Measurements from ENCODE around the gene ZDHHC11. TPM values are rescaled to one million over a fixed set of nuclear protein-coding genes. Genes with fewer than 3 reads are reported as not detected.
"Not testable (repeated sequence)": the region's sequence is repeated elsewhere in the genome, so short reads cannot be mapped to it uniquely, and the experiment has no call there.

ZDHHC11 gene
- total RNA-seq, 2 experiments from 2014 or later: 4.5 to 5.5 TPM

DNA sequence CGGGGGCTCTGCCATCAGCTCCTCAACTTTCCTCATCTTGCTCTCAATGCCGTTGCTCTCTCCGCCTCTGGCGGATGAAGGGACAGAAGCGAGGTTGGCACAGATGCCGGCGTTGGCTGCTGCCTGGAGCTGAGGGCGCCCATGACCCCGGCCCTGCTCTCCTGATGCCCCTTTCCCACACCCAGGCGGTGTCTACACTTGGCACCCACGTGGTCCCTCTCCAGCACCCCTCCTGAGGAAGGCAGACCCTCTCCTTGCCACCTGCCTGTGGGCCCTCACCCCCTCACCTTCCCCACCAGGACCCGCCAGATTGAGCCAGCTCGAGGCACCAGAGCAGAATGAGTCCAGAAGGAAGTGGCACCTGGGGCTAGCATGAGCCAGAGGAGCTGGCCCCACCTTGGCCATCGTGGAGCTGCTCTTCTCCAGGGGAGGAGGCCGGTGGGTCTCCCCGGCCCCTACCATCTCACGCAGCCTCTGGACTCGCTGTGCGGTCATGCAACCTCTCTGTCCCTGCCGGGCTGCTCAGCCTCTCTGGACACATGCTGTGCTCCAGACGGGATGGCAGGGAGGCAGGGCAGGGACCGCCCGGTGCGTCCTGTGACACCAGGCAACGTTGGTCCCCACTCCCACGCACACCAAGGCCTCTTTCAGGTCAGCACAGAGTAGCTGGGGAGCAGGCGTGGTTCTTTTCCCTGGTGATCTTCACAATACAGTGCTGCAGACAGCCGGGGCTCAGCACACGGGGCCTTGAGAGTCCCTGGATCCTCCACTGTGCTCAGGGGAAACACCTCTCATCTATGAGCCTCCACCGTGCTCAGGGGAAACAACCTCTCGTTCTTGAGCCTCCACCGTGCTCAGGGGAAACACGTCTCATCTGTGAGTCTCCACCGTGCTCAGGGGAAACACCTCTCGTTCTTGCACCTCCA is 4.8 kb downstream of the ZDHHC11 start:
- not testable (repeated sequence) for H3K36me3 Mint-ChIP-seq, H3K4me3 Mint-ChIP-seq, H3K27ac Mint-ChIP-seq, H3K4me1 Mint-ChIP-seq, DNase-seq, H3K9me3 Mint-ChIP-seq, H3K27me3 Mint-ChIP-seq

DNA sequence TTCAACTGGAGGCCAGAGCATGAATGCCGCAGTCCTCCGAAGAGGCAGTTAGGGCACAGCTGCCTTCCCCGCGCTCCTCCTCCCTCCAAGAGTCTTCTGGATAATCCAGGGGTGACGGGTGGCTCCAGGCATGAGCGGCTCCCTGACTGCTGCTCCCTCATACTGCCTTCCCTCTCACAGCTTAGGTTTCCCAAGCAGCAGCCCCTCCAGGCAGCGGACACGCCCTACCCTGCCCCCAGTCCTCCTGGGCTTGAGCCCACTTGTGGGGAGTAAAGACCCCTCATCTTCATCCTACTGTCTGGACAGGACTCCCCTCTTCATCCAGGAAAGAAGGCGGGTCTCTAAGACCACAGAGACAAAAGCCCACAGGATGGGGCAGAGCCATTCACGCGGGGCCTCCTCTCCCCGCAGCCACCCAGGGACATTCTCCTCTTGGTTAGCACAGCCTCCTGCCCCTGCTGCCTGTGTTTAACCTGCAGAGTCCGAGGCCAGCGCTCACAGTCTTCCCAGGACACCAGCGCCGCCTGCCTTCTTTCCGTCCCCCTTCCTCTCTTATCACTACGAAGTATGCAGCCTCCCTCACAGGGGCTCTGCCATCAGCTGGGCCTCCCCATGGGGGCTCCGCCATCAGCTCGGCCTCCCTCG is 5.6 kb downstream of the ZDHHC11 start:
- not testable (repeated sequence) for DNase-seq

DNA sequence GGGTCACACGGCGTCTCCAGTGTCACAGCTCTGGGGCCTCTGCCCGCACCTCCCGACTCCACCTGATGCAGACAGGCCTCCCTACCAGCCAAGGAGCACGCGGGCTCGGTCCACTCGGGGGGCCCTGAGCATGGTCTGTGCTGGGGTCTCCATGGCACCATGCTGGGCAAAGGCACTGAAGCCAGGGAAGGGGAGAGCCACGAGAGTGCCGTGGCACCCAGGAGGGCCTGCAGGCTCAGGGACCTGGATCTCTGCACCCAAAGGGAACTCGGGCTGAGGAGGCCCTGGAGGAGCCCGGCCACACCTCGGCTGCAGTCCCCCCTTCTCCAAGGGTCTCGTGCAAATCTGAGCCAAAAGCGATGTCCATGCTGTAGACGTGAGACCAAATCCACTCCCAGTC is 6.4 kb downstream of the ZDHHC11 start:
- DNase-seq, H3K9me3 Mint-ChIP-seq, H3K4me1 Mint-ChIP-seq, H3K27ac Mint-ChIP-seq, H3K27me3 Mint-ChIP-seq, H3K4me3 Mint-ChIP-seq, H3K36me3 Mint-ChIP-seq: not testable (repeated sequence)

More for the DNA sequence above, 5.6 kb downstream of the ZDHHC11 start:
- not testable (repeated sequence) for H3K4me1 Mint-ChIP-seq, H3K27ac Mint-ChIP-seq, H3K27me3 Mint-ChIP-seq, H3K9me3 Mint-ChIP-seq, H3K4me3 Mint-ChIP-seq, H3K36me3 Mint-ChIP-seq

DNA sequence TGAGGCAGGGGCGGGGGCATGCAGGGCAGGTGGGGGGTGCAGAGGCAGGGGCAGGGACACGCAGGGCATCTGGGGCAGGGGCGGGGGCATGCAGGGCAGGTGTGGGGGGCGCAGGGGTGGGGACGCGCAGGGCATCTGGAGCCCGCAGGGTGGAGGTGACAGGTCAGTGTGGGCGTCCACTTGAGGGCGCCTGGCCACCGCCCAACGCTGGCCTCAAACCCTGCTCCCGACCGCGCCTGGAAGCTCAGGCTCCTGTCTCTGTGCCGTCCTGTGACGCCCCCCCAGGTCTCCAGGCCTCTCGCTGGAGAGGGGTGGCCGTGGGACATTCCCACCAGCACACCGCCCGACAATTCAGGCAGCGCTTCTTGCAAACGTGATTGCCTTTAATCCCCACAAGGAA is 6.9 kb downstream of the ZDHHC11 start:
- not testable (repeated sequence) for H3K4me3 Mint-ChIP-seq, H3K9me3 Mint-ChIP-seq, H3K27me3 Mint-ChIP-seq, DNase-seq, H3K4me1 Mint-ChIP-seq, H3K36me3 Mint-ChIP-seq, H3K27ac Mint-ChIP-seq

DNA sequence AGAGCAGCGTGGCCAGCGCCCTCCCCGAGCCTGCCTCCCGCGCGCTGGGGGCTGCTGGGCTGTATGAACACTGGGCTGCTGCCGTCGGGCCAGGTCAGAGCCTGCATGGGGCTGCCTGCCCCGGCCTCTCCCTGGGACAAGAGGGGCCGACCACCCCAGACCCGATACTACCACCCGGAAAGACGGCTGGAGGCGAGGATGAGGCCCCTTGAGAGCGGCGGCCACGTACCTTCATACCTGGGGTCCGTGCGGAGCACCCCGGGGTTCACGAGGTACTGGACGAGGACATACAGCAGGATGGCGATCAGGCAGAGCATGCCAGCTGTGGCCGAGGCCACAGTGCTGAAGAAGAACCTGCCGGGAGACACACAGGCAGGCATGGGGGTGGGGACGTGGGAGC is 7.4 kb downstream of the ZDHHC11 start:
- H3K4me1 Mint-ChIP-seq, H3K27me3 Mint-ChIP-seq, H3K9me3 Mint-ChIP-seq, H3K4me3 Mint-ChIP-seq, H3K27ac Mint-ChIP-seq, H3K36me3 Mint-ChIP-seq, DNase-seq: not testable (repeated sequence)

DNA sequence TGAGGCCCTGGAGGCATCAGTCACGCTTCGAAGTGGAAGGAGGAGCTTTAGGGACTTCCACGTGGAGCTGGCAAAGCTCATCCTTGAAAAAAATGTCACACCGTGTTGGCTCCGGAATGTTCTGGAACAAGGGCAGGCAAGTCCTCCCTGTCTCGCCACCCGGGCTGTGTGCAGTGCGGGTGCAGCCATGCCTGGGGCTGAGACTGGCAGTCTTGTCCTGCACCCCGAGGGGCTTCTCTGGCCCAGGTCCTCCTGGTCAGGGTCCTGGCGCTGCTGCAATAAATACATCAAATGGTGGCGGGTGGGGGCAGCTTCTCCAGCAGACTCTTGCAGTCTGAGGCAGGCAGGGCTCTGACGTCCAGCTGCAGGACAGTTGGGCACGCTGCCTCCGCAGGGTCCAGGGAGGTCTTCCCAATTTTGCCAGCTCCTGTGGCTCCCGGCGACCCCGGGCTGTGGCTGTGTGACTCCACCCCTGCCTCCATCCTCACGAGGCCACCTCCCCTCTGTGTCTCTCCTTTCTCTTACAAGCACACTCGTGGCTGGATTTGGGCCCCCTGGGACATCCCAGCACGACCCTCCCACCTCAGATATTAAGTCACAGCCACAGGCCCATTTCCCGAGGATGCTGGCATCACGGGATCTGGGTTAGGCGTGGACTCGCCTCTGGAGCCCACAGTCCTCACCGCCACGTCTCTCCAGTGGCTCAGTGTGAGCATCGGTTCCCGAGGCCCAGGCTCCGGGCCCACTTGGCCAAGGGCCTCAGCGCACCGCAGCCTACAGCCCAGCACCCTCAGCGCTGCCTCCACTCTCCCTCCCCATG is 8.2 kb downstream of the ZDHHC11 start:
- H3K9me3 Mint-ChIP-seq, H3K27ac Mint-ChIP-seq, H3K4me3 Mint-ChIP-seq, H3K4me1 Mint-ChIP-seq, DNase-seq, H3K36me3 Mint-ChIP-seq, H3K27me3 Mint-ChIP-seq: not testable (repeated sequence)

DNA sequence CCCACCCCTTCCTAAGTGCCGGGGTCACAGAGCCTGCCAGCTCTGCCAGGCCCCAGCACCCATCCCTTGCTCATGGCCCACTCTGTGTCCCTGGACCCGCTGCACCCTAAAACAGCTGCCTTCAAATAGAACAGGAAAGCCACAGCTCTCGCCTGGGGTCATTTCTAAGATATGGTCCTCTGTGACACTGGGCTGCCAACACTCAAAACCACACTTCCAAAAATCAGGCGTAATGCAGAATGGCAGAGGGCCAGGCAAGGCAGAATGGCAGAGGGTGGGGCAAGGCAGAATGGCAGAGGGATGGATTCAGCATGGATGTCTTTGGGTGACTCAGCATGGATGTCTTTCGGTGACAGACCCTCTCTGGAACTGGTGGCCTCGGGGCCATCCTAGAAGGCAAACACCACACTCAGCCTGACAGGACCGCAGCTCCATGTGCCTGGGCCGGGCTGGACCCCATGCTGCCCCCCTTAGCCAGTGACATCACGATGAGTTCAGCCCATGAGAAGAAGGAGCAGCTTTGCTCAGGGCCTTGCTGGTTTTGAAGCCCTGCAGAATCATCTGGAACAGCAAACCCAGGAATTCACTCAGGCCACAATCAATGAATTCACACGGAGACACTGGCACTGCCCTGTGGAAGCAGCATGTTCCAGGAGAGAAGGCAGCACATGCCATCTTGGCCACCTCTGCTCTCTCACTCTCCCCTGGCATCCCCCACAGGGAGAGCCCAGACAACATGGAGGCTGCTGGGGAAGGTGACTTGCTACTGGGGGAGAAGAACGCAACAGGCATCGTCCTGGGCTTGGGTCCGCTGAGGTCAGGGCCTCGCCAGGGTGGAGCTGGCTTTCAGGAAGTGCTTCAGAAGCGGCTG is 9.0 kb downstream of the ZDHHC11 start:
- H3K4me3 Mint-ChIP-seq, H3K9me3 Mint-ChIP-seq, H3K36me3 Mint-ChIP-seq, H3K27ac Mint-ChIP-seq, H3K4me1 Mint-ChIP-seq, H3K27me3 Mint-ChIP-seq, DNase-seq: not testable (repeated sequence)

DNA sequence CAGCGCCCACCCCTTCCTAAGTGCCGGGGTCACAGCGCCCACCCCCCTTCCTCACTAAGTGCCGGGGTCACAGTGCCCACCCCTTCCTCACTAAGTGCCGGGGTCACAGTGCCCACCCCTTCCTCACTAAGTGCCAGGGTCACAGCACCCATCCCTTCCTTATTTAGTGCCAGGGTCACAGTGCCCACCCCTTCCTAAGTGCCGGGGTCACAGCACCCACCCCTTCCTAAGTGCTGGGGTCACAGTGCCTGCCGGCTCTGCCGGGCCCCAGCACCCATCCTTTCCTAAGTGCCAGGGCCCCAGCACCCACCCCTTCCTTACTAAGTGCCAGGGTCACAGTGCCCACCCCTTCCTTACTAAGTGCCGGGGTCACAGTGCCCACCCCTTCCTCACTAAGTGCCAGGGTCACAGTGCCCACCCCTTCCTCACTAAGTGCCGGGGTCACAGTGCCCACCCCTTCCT is 9.8 kb downstream of the ZDHHC11 start:
- DNase-seq, H3K27me3 Mint-ChIP-seq, H3K36me3 Mint-ChIP-seq, H3K9me3 Mint-ChIP-seq, H3K4me3 Mint-ChIP-seq, H3K27ac Mint-ChIP-seq, H3K4me1 Mint-ChIP-seq: not testable (repeated sequence)

DNA sequence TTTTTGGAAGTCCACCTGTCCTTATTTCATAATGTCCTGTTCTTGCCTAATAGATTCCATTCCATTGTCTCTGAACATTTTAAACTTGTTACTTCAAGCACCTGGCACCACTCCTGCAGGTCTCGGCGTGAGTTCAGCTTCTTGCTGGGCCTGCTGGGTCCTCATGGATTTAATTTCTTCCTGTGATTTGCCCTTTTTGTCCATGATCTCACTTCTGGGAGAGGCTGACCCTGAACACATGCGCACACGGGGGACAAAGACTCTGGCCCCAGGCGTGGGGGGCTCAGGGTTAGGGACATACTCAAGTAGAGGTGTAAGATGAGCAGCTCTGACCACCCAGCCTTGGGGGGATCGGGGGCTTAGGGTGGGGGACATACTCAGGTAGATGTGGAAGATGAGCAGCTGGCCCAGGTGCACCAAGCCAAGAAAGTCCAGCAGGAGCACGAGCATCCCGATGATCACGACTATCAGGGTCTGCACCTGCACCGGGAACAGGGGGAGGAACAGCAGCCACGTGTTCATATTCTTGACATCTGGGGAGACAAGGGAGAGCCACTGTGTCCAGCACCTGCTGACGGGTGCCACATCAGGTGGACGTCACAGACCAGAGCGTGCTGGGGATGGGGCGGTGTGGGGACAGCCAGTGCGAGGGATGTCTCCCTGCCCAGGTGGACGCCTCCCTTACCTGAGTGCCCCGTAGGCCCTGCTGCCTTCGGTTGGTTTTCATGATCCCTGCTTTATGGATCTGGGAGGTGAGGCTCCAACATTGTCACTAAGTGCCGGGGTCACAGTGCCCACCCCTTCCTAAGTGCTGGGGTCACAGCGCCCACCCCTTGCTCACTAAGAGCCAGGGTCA is 10.4 kb downstream of the ZDHHC11 start:
- not testable (repeated sequence) for H3K4me3 Mint-ChIP-seq, H3K27ac Mint-ChIP-seq, H3K27me3 Mint-ChIP-seq, H3K4me1 Mint-ChIP-seq, H3K9me3 Mint-ChIP-seq, H3K36me3 Mint-ChIP-seq, DNase-seq

DNA sequence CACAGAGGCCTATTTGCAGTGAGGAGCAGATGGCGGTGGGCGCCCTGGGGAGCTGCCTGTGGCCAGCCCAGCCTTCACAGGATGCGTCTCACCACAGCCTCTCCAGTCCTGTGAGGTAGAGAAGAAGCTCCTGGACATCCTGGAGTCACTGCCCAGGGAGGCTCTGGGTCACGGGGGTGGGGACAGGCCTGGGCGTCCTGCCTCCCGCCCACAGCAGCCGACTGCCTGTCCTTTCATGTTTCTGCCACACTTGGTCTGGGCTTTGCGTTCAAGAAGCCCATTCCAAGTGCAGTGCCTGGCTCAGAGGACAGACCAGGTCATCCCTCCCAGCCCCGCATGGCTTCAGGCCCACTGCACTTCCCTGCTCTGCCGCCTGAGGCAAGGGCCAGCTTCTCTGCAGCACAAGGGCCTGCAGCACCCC is 12.3 kb downstream of the ZDHHC11 start:
- H3K36me3 Mint-ChIP-seq, DNase-seq, H3K4me3 Mint-ChIP-seq, H3K27me3 Mint-ChIP-seq, H3K4me1 Mint-ChIP-seq, H3K27ac Mint-ChIP-seq, H3K9me3 Mint-ChIP-seq: not testable (repeated sequence)

DNA sequence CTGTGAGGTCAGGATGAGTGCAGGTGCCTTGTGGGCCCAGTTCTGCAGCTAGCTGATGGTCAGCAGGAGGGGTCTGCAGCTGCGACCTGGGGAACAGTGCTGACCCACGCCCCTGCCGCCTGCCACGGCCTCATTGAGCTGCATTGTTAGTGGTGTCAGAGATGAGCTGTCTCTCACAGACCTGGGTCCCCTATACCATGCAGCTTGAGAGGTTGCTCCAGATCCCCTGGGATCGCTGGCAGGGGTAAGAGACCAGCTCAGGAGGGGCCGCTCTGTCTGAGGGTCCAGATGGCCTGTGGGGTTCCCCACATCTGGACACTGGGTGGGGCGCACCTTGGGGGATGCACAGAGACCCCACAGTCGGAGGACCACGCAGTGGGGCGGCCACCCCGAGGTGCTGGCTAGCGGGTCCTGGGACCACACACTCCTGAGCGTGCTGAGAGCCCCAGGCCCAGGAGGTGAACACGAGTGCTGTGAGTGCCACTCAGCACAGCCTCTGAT is 13.1 kb downstream of the ZDHHC11 start:
- H3K4me1 Mint-ChIP-seq: not testable (repeated sequence)

DNA sequence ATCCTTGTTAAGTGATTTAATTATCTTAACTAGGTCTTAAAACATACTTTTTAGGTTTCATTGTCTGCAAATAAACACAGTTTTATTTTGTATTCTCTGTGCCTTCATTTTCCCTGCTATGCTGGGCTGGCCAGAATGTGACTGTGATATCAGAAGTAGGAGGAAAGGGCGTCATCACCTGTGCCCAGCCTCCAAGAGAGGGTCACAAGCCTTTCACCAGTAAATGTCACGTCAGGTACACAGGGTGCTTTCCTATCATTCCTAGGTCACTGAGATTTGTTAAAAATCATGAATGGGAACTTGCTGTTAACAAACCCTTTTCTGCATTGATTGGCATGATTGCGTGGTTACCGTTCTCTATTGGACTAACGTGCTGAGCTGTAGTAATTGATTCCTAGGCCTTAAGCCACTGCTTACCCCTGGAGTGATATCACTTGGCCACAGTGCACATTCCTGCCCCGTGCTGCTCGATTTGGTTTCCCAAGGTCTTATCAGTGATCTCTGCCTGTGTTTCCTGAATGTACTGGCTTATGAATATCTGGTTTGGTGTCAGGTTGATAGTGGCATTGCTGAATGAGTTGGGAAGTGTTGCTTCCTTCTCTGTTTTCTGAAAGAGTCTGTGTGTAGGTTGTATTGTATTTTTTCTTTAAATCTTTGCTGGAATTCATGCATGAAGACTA is 14.7 kb downstream of the ZDHHC11 start:
- not testable (repeated sequence) for H3K4me3 Mint-ChIP-seq, H3K36me3 Mint-ChIP-seq, DNase-seq, H3K27me3 Mint-ChIP-seq, H3K4me1 Mint-ChIP-seq, H3K27ac Mint-ChIP-seq, H3K9me3 Mint-ChIP-seq

More for the DNA sequence above, 13.1 kb downstream of the ZDHHC11 start:
- not testable (repeated sequence) for H3K27me3 Mint-ChIP-seq, H3K4me3 Mint-ChIP-seq, H3K27ac Mint-ChIP-seq, H3K9me3 Mint-ChIP-seq, DNase-seq, H3K36me3 Mint-ChIP-seq

DNA sequence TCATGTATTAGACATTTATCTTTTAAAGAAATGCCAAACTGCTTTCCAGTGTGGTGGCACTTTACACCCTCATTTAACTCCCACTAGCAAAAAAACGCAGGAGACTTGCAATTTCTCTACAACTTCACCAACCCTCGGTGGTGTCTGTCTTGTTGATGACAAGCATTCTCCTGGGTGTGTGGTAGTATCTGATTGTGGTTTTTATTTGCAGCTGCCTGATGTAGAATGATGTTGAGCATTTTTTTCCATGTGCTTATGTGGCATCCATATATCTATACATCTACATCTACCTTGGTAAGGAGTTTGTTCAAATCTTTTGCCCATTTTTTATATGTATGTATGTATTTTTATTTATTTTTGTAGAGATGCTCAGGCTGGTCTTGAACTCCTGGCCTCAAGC is 16.8 kb downstream of the ZDHHC11 start:
- not testable (repeated sequence) for H3K4me3 Mint-ChIP-seq, H3K36me3 Mint-ChIP-seq, H3K27me3 Mint-ChIP-seq, DNase-seq, H3K4me1 Mint-ChIP-seq, H3K9me3 Mint-ChIP-seq, H3K27ac Mint-ChIP-seq

Measured in activated naive CD8-positive, alpha-beta T cell treated with anti-CD3 and anti-CD28 coated beads for 36 hours (primary cell).